NT2/D1 (cell line): Measurements from ENCODE around the gene SLC16A13.

Source experiments
- SUZ12 ChIP-seq: IDR thresholded peaks from 2 replicates; pipeline ENCODE4 v1.6.1; 2011; ENCODE audit not compliant: insufficient read length, insufficient read depth; ENCODE audit errors: extremely low read depth
- YY1 ChIP-seq: IDR thresholded peaks from 2 replicates; pipeline ENCODE4 v1.6.1; 2011; ENCODE audit not compliant: insufficient read length, insufficient read depth
- ZNF274 ChIP-seq: IDR thresholded peaks from 2 replicates; pipeline ENCODE4 v1.6.1; 2011; ENCODE audit warnings: mild to moderate bottlenecking, low read depth, low read length

GRCh38 chr17:7029659-7030058 lies 6.2 kb upstream of the SLC16A13 start:
- TF ChIP-seq ZNF274 (no peak), YY1 (no peak), SUZ12 (no peak)
